GM19468 (cell line): ENCODE results near the gene IGF2BP2.
"Not testable (repeated sequence)": the region's sequence is repeated elsewhere in the genome, so short reads cannot be mapped to it uniquely, and the experiment has no call there.

Source experiments
- ATAC-seq: cut with Tn5 transposase; IDR thresholded peaks from one replicate; pipeline ENCODE4 v1.9.1; 2021; ENCODE audit warnings: mild to moderate bottlenecking, moderate library complexity, moderate number of reproducible peaks; ENCODE audit not compliant: unreplicated experiment; ENCODE audit errors: extremely low read depth

Gene IGF2BP2

DNA sequence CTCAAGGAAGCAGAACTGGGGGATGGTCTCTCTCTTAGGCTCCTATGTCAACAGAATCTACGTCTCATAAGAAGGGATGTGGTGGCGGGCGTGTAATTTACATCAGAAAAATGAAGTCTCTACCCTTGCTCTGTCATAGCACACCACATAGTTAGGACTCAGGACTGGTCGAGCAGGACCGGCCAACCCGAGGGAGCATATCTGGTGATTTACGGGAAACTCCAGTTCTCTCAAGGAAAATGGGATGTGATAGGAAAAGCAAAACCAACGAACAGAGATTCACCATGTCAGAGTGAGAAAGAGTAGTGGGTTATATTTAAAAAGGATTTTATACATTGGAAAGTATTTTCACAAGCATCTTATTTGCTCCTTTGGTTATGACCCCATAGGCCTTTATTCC lies 54.7 kb downstream of the IGF2BP2 start:
- no peak for ATAC-seq

DNA sequence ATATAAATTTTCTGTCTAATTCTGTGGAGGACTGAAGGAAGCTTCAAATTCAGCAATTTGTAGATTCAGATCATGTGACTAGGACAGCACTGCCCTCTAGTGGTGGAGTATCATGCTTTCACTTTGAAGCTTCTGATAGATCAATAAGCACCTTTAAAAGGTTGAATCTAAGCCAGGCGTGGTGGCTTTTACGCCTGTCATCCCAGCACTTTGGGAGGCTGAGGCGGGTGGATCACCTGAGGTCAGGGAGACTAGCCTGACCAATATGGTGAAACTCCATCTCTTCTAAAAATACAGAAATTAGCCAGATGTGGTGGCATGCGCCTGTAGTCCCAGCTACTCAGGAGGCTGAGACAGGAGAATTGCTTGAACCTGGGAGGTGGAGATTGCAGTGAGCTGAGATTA lies 56.3 kb downstream of the IGF2BP2 start:
- not testable (repeated sequence) for ATAC-seq

DNA sequence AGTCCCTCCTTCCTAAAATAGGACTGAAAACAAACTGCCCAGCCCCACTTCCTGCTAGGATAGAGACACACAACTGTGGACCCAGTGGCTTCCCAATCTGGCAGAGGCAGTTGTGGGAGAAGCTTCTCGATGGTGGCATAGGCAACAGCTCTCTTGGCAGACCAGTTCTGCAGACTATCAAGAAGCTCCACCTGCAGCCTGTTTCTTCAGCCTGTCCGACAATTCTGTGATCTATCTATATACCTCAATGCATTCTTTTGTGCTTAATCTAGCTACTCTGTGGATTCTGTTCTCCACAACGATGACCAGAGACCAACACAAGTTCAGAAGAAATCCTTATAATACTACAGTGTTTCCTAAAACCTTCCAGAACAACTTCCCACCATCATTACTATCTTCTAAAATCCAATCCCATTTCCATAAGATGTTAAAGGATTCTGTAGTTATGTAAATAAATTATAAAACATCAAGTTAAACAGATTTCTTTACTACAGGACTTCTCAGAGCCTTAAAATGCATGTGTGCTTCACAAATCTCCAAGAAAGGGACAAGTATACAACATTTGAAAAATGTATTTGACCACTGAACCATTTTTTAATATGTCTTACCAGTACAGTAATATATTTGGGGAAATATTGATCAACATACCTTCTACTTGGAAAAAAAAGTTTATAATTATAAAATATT lies 57.7 kb downstream of the IGF2BP2 start:
- ATAC-seq = no peak

DNA sequence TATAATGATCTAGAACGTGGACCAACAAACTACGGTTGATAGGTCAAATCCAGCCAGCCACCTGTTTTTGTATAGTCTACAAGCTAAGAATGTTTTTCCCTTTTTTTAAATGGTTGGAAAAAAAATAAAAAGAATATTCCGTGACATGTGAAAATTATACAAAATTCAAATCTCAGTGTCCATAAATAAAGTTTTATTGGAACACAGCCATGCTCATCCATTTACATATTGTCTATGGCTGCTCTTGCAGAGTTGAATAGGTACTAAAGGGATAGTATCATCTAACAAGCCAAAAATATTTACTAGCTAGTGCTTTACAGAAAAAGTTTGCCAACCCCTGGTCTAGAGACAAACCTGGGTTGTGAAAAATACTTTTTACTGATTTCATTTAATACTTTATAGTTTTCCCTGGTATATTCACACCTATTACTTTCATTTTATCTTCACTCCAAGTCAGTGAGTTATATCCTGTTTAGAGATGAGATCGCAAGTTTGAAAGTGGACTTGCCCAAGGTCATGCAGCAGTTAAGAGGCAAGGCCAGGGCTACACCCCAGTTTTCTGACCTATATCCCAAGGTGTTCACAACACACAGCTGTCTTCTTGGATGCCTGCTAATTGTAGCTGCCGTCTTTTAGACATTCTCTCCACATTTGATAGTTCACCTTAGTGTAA lies 58.4 kb downstream of the IGF2BP2 start:
- ATAC-seq = no peak

DNA sequence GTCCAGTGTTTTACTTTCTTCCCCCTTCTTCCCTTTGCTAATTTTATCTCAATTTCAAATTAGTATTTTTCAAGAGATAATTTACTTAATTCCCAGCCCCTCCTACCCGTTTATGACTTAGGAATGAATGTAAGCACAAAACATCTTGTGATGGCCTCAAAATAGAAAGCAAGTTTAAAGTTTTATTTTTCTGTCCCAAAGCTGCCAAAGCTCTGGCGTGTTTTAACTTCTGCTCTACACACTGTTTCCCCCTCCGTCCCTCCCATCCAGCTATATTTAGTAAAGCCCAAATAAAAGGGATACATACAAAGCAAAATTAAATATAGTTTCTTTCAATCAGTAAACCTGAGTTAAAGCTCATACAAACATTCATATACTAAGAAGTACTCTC lies 59.9 kb downstream of the IGF2BP2 start:
- no peak for ATAC-seq

DNA sequence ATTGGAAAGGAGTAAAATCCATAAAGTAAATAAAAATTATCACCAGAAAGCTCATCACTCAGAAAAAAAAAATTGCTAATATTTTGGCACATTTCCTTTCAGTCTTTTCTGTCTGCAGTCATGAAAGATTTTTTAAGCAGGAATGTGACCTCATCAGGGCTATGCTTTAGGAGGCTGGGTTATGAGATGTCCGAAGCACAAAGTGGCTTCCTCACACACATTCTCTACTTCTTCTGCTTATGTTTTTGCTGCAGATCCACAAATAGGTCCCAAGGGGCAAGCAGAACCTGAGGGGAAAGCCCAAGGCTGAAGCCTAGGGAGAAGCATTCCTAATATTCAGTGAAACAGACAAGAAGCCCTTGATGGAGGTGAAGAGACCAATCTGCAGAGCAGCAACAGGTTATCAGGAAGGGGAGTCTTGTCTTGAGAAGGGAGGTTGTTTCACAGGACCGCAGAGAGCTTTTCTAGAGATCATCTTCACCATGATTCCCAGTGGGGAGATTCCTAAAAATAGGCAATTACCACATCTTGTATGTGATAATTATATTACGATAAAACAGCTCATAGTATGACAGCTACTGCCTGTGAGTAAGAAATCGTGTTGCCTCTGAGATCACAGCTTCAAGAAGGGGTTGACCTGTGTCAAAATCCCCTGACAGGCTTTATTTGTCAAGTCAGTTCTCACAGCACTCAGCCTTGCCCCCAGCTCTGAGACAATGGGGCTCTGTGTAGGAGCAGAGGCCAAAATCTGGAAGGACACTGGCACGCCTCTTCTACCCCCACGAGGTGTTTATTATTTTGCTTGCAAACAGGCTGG lies 60.5 kb downstream of the IGF2BP2 start:
- ATAC-seq = no peak

DNA sequence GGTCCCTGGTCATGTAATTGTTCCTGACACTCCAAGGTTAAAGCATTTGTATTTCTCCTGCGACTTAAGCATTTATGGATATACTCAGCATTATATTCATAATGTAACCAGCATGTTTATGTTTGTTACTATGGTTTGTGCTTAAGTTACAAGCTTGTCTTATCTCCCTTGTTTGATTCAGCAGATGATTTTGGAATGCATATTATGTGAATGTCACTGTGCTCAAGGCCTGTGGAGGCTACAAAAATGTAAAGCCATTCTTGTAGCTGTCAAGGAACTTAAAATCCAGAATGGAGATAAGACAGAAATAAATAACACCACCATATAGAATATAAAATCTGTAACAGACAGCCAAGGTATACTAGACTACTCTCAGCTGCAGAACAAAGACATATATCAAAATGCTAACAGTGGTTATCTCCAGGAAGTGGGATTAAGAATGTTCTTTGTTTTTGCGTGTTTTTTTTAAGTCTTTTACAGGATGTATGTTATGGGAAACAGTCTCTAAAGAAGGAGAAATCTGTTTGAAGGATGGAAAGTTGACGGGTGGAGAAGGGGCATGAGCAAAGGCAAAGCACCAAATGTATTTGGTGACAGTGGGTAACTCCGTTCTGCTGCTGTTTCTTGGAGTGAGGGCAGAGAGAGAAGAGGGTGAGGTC lies 61.4 kb downstream of the IGF2BP2 start:
- no peak for ATAC-seq

DNA sequence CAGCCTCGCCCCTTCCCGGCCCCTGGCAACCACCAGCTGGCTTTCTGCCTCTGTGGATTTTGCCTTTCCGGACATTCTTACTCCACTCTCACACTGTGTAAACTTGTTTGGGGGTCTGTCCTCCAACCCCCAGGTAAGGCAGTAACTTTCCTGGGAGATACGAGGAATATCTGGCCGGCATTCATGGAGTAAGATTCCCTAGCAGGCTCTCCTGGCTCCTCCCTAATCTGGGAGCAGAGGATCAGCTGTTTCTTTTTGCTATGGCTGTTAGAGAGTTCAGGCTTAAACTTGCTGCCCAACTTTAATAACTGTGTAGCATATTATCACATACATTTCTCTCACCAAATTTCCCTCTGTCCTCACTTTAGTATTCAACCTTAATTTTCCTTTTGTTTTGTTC lies 64.3 kb downstream of the IGF2BP2 start:
- no peak for ATAC-seq

DNA sequence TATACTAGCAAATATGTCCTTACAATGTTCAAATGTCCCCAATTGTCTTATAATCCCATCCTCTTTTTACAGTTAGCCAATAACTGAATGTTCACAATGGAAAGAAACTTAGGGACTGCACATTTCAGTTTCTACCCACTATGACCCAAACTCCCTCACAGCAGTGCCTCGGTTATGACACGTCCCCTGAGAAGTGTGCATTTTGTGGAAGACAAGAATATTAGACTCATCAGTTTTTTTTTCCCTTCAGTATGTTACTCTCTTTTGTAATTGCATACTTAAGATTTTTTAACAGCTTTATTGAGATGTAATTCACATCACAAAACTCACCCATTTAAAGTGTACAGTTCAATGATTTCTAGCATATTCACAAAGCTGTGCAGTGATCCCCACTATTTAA lies 64.8 kb downstream of the IGF2BP2 start:
- no peak for ATAC-seq

DNA sequence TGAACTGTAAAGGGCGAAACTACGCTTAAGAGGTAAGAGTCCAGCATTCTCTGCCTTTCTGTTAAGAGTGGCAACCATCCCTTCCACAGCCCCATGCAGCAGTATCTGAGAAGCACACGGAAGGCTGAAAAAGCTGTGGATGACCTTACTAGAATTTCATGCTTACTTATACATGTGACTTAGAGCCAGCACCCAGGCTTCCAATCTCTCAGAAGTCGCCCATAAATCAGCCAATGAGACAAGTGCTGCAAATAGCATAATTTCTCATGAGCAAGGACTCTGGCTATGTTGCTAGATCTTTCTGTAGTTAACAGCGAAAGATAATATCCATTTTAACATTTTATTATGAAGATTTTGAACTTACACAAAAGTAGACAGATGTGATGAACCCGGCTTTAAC lies 65.3 kb downstream of the IGF2BP2 start:
- no peak for ATAC-seq

DNA sequence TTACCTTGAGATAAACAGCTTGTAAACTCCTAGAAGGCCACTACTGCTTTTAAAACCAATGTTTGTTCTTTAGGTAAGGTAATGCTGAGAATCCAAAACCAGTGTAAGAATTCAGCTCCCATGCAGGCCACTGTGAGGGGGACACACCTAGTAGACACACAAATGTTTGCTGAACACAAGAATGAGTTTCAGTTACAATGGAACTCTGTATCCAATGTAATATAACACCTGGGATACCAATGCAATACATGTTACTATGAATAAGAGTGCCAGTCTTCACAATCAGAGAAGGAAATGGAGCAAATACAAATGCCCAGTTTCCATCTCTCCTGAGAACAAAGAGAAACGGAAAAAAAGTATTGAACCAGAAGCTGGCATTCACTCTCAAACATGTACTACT lies 65.9 kb downstream of the IGF2BP2 start:
- no peak for ATAC-seq

DNA sequence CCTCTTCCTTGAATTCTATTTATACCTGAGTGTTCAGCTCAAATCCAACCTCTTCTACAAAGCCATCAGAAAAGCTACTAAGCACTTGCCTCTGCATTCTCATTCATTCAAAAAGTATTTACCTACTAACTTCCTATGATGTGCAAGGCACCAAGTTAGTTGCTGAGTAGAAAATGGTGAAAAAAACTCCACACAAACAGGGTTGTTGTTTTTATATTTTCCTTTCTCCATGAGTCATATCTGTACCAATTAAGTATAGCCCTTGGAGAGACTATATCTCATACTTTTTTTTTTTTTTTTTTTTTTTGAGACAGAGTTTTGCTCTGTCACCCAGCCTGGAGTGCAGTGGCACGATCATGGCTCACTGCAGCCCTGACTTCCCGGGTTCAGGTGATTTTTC lies 67.7 kb downstream of the IGF2BP2 start:
- no peak for ATAC-seq

DNA sequence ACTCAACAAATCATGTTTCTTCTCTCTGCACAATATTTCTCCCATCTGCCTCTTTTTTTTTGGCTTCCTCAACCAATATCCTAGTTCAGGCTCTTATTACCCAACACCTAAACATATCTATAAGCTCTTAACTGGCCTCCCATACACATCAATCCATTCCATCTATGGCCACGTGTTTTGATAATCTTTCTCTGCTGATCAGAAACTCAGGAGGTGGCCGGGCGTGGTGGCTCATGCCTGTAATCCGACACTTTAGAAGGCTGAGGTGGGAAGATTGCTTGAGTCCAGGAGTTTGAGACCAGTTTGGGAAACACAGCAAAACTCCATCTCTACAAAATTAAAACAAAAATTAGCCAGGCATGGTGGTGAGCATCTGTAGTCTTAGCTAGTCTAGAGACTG lies 68.4 kb downstream of the IGF2BP2 start:
- no peak for ATAC-seq

DNA sequence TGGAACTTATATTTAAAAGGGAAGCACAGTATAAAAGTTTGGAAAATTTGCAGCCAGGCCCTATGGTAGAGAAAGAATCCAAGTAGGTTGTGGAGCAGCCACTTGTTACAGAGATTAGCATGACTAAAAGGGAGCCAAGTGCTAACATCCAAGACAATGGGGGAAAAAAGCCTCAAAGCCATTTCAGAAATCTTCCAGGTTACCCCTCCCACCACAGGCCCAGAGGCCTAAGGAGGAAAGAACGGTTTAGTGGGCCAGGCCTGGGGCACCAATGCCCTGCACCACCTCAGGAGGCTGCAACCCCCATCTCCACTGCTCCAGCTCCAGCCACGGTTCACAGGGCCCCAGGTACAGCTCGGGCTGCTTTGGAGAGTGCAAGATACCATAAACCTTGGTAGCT lies 69.9 kb downstream of the IGF2BP2 start:
- no peak for ATAC-seq

DNA sequence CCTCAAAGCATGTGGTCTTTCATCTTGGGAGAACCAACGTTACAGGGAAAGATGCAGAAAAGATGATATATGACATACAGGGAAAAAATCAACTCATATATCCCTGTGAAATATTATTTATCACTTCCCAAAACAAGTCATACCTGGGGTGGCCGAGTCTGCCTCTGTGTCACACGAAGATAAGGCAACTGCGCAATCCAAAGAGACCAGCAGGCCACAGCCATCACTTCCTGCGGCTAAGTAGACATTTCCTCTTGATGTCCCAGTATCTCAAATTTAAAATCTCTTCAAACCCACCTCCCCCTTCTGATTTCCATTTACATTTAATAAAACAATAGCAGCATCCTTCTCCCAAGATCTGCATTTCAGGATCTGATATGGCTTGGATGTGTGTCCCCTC lies 71.5 kb downstream of the IGF2BP2 start:
- no peak for ATAC-seq

DNA sequence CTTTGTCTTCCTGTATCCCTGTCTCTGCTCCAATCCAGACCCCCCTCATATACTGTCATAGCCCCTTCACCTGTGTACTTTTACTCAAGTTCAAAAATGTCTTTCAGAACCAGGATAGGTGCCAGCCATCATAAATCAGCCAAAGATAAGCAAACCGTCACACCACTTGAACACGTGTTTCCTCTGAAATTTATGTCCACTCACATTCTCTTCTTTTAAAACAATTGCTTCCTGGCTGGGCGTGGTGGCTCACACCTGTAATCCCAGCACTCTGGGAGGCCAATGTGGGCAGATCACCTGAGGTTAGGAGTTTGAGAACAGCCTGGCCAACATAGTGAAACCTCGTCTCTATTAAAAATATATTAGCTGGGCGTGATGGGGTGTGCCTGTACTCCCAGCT lies 74.1 kb downstream of the IGF2BP2 start:
- no peak for ATAC-seq

DNA sequence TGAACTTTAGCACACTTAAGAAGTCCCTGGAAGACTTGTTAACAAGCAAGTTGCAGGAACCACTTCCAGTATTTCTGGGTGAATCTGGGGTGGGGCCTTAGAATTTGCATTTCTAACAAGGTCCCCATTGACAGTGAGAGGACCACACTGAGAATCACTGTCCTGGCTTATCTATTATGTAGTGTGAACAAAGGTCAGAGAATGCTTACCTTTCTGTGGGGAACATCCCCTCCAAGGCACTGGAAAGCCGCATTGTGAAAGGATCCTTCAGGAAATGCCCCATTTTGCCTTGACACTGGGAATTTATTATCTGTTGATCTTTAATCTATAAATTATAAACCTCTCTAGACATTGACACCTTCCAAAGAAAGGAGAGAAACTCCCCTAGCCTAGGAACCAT lies 74.8 kb downstream of the IGF2BP2 start:
- no peak for ATAC-seq

DNA sequence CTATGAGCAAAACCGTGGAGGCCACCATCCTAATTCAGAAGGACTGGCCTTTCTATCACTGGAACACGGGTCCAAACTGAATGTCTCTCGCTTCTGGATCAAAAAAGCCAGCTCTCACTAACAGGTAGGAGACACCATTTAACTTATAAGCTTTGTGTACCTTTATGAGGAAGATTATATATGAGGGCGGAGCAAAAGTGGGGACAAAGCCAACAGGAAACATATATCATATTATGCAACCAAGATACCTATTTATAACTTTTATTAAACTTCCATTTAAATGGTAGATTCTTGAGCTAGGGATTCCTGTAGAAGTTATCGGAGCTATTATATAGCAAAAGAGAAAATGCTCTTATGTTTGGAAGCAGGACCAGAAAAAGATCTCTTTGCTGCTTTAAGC lies 78.4 kb downstream of the IGF2BP2 start:
- no peak for ATAC-seq

DNA sequence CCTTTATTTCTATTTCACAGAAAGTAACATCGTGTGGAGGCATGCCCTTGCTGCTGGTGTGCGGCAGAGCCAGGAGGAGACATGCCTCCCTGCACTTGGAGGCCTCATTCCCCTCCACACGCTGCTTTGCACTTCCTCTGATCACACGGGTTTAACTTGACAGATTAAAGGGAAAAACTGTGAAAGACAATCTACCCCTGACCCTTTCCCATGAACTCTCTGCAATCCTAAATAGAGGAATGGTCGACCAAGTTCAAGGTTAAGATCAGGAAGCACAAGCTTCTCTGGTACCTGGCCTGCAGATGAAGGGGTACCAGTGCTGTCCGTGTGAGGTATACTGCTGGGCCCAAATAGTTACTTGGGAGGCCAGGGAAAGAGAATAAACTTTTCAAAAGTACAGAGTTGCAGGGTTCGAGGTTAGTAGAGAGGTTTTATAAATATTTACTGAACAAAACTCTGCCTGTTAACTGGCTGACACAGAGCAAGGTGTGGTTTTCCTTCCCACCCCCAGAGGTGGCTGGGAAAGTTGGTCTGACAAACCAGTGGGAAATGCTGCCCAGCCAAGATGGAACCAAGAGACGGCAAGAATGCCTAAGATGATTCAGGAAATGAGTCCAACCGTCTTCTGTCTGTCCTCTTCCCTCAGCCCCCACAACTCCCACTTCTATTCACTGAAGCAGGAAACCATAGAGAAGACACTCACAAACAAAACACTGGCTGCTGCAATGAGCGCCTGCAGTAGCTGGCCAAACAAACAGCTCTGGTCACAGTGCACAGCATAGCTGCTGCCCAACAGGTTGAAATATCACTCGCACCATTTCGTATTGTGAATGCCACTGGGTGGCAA lies 79.6 kb downstream of the IGF2BP2 start:
- no peak for ATAC-seq

DNA sequence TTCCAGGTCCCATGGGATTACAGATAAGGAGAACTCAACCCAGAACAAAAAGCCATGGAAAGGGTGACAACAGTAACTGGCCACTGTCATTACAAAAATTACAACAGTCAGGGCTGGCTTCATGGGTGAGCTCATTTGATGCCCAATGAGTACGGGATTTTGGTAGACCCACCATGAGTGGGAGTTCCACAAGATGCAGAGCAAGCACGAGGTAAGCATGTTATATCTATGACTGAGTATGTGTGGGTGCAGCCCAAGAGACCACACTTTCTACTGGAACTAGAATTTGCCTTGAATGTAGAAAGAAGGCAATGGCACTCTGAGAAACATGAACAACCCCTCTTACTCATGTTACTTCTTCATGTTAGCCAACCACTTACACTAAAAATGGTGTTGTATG lies 83.3 kb downstream of the IGF2BP2 start:
- no peak for ATAC-seq
